Neutrophil (primary cell): Measurements from ENCODE around the gene RBM48.

ENCODE experiments used
- H3K27ac ChIP-seq: fragments of 200-600 bp; sonication (generic); 2 replicates; pipeline ENCODE4 v1.5.1; 2016; ENCODE audit warnings: mild to moderate bottlenecking, moderate library complexity
- H3K27me3 ChIP-seq: fragments of 200-600 bp; sonication (generic); 2 replicates; pipeline ENCODE4 v1.6.0; 2016; ENCODE audit warnings: mild to moderate bottlenecking
- H3K36me3 ChIP-seq: fragments of 200-600 bp; sonication (generic); 2 replicates; pipeline ENCODE4 v1.5.1; 2017
- H3K4me1 ChIP-seq, 2 experiments: fragments of 200-600 bp in 1 of 2; sonication (generic) in 1 of 2; 1 replicate in 1 of 2; 2 replicates in 1 of 2; pipeline versions ENCODE4 v1.5.1 to v1.6.1; 2013 to 2016; ENCODE audit warnings: low read depth in 1 of 2, low read length in 1 of 2, mild to moderate bottlenecking in 1 of 2, moderate library complexity in 1 of 2; ENCODE audit not compliant: control insufficient read depth in 1 of 2, insufficient read depth in 1 of 2
- H3K4me3 ChIP-seq, 2 experiments: fragments of 200-600 bp in 1 of 2; sonication (generic) in 1 of 2; 1 replicate in 1 of 2; 2 replicates in 1 of 2; pipeline ENCODE4 v1.5.1; 2013 to 2016; ENCODE audit warnings: low read depth in 1 of 2, low read length in 1 of 2, mild to moderate bottlenecking in 1 of 2, moderate library complexity in 1 of 2
- H3K9me3 ChIP-seq: fragments of 200-600 bp; sonication (generic); 2 replicates; pipeline ENCODE4 v1.5.1; 2016
- TF ChIP-seq, protein P1 (sequence below): fragments of 200-600 bp; sonication (generic); IDR thresholded peaks from 2 replicates; pipeline ENCODE4 v1.5.1; 2016; ENCODE audit warnings: antibody characterized with exemption

RBM48 gene

DNA sequence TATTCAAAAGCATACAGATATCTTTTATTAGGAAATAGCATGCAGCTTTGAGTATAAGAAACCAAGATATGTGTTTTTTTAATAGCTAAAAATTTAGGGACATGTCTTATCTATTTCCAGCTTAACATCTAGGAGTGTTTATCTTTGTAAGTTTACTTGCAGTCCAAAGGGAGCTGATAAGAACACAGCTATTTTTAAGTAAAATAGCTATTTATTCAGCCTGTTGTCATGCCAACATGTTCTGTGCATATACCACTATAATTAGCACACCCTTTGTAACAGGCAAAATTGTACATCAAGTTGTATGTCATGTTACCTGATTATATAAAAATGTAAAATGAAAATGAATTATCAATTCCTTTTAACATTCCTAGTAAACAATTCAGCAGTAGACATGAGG is 32.0 kb downstream of the RBM48 start:
- Histone ChIP-seq H3K36me3 (peaks cover 45% of the 10 kb centered on the region), H3K27ac (no peak overlapping the region)
- TF ChIP-seq, protein P1, sequence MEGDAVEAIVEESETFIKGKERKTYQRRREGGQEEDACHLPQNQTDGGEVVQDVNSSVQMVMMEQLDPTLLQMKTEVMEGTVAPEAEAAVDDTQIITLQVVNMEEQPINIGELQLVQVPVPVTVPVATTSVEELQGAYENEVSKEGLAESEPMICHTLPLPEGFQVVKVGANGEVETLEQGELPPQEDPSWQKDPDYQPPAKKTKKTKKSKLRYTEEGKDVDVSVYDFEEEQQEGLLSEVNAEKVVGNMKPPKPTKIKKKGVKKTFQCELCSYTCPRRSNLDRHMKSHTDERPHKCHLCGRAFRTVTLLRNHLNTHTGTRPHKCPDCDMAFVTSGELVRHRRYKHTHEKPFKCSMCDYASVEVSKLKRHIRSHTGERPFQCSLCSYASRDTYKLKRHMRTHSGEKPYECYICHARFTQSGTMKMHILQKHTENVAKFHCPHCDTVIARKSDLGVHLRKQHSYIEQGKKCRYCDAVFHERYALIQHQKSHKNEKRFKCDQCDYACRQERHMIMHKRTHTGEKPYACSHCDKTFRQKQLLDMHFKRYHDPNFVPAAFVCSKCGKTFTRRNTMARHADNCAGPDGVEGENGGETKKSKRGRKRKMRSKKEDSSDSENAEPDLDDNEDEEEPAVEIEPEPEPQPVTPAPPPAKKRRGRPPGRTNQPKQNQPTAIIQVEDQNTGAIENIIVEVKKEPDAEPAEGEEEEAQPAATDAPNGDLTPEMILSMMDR: no peak

DNA sequence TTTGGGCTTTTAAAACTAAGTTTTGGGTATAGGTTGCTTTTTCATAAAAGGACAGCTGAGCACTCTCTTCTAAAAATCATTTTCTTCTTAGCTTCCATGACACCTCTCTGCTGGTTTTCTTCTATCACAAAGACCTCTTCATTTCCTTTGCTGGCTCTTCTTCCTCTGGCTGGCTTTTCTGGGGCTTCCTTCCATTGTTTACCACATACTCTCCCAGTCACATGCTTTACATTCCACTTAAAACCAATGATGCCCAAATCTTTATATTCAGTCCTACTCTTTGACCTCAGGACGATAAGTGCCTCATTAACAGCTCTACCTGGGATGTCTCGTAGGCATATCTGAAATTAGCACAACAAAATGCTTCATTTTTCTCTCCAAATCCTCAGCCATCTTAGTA is 34.8 kb downstream of the RBM48 start:
- peaks cover 61% of the 10 kb centered on the region for H3K36me3 ChIP-seq
- H3K9me3 ChIP-seq: no peaks in the 10 kb centered on the region
- no peak overlapping the region for H3K4me3 ChIP-seq
- H3K27ac ChIP-seq: no peak overlapping the region
- TF ChIP-seq, protein P1: no peak
- no peaks in the 10 kb centered on the region for H3K4me1 ChIP-seq
- H3K27me3 ChIP-seq: no peaks in the 10 kb centered on the region

More for the DNA sequence above, 32.0 kb downstream of the RBM48 start:
- Histone ChIP-seq H3K27me3 (no peaks in the 10 kb centered on the region), H3K4me3 (no peak overlapping the region), H3K9me3 (no peaks in the 10 kb centered on the region), H3K4me1 (no peaks in the 10 kb centered on the region)

DNA sequence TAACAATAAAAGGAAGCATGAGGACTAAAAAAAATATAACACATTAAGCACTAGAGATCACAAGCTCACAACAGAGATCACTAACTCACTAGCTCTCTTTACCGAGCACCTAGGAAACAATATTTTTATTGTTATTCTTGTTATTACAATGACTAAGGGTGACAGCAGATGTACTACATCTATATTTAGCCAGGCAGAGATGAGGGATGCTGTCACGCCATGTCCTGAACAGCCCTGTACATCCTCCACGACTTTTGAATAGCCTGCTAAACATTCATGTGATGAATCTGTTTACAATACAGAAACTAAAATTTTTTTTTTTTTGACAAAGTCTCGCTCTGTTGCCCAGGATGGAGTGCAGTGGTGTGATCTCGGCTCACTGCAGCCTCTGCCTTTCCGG is 38.9 kb downstream of the RBM48 start:
- TF ChIP-seq, protein P1: no peak
- Histone ChIP-seq H3K4me3 (no peak overlapping the region), H3K27me3 (no peaks in the 10 kb centered on the region), H3K4me1 (peaks cover 8 to 9% of the 10 kb centered on the region in 2 experiments), H3K27ac (no peak overlapping the region), H3K36me3 (peaks cover 51% of the 10 kb centered on the region), H3K9me3 (no peaks in the 10 kb centered on the region)

DNA sequence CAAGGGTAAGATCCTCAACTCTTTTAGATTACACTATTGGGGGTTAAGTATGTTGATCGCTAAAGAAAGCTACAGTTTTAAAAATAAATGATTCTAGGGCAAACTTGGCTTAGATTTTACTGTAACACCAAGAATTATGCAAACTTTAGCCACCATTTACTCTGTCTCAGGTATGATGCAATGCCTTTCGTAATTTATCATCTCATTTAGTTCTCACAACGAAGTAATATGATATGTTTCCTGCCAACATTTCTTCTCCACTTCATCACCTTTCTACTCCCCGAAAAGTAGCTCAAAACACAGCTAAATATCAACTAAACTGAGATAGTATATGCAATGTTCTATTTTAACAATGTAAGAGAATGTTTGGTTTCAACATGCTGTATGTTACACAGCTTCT is 40.5 kb downstream of the RBM48 start:
- H3K27me3 ChIP-seq: no peaks in the 10 kb centered on the region
- H3K36me3 ChIP-seq: peaks cover 42% of the 10 kb centered on the region

DNA sequence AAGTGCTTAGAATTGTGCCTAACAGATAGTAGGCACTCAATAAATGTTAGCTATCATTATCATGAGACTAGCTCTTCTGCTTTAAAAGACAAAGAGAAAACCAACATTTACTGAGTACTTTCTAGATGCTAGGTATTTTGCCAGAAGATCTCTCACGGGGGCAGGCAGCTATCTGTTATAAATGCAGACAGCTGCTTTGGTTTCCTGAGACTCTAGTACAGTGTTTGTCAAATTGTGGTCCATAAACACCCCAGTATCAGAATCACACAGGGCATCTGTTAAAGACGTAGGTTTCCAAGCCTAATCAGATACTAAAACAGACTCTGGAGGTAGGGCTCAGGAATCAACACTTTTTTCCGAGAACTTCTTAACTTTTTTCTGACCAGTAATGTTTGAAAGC is 47.7 kb downstream of the RBM48 start:
- Histone ChIP-seq H3K9me3 (no peaks in the 10 kb centered on the region), H3K4me3 (no peak overlapping the region), H3K4me1 (no peaks in the 10 kb centered on the region), H3K36me3 (peaks cover 66% of the 10 kb centered on the region), H3K27me3 (no peaks in the 10 kb centered on the region), H3K27ac (no peak overlapping the region)
- TF ChIP-seq, protein P1: no peak

More for the DNA sequence above, 40.5 kb downstream of the RBM48 start:
- Histone ChIP-seq H3K27ac (peak overlapping the region; percentile 54), H3K9me3 (no peaks in the 10 kb centered on the region), H3K4me3 (no peak overlapping the region), H3K4me1 (peaks cover 8 to 9% of the 10 kb centered on the region in 2 experiments)
- TF ChIP-seq, protein P1: no peak

DNA sequence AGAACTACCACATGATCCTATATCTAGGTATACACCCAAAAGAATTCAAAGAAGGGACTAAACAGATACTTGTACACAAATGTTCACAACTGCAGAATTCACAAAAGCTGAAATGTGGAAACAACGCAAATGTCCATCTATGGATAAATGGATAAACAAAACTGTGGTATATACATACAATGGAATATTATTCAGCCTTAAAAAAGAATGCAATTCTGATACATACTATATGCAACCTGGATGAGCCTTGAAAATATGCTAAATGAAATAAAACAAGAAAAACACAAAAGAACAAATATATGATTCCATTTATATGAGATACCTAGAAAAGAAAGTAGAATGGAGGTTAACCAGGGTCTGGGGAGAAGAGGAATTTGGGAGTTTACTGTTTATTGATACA is 54.4 kb downstream of the RBM48 start:
- H3K36me3 ChIP-seq: peaks cover 26% of the 10 kb centered on the region
- TF ChIP-seq, protein P1: no peak
- no peaks in the 10 kb centered on the region for H3K4me1 ChIP-seq

More for the DNA sequence above, 54.4 kb downstream of the RBM48 start:
- H3K27ac ChIP-seq: no peak overlapping the region
- no peaks in the 10 kb centered on the region for H3K27me3 ChIP-seq
- no peaks in the 10 kb centered on the region for H3K9me3 ChIP-seq
- no peak overlapping the region for H3K4me3 ChIP-seq
